GM23248 (cell line): ENCODE data around the gene ZNF536. TPM values are rescaled to one million over a fixed set of nuclear protein-coding genes. Genes with fewer than 3 reads are reported as not detected.

Experiments used
- DNase-seq: peaks from one replicate; pipeline ENCODE4 v3.0.0-alpha.2; 2015
- H2AFZ ChIP-seq: fragments of 200-600 bp; sonication (generic); 2 replicates; pipeline ENCODE4 v1.6.1; 2016; ENCODE audit warnings: antibody characterized with exemption
- H3F3A ChIP-seq: fragments of 200-600 bp; sonication (generic); 2 replicates; pipeline ENCODE4 v1.6.1; 2016; ENCODE audit warnings: mild to moderate bottlenecking, antibody characterized with exemption, mixed run types; ENCODE audit not compliant: insufficient read depth
- H3K27ac ChIP-seq: fragments of 200-600 bp; sonication (generic); 2 replicates; pipeline ENCODE4 v1.5.1; 2016; ENCODE audit warnings: mild to moderate bottlenecking
- H3K27me3 ChIP-seq: fragments of 200-600 bp; sonication (generic); replicated peaks from 2 replicates; pipeline ENCODE4 v1.6.1; 2016; ENCODE audit warnings: mild to moderate bottlenecking; ENCODE audit not compliant: insufficient read depth
- H3K36me3 ChIP-seq: fragments of 200-600 bp; sonication (generic); 2 replicates; pipeline ENCODE4 v1.6.1; 2016; ENCODE audit warnings: low read depth, mild to moderate bottlenecking
- H3K4me1 ChIP-seq: fragments of 200-600 bp; sonication (generic); 2 replicates; pipeline ENCODE4 v1.6.1; 2016; ENCODE audit warnings: mild to moderate bottlenecking; ENCODE audit not compliant: insufficient read depth
- H3K4me2 ChIP-seq: fragments of 200-600 bp; sonication (generic); one replicate; pipeline ENCODE4 v1.6.1; 2016; ENCODE audit warnings: mild to moderate bottlenecking; ENCODE audit not compliant: unreplicated experiment
- H3K4me3 ChIP-seq: fragments of 200-600 bp; sonication (generic); 2 replicates; pipeline ENCODE4 v1.5.1; 2016; ENCODE audit warnings: mild to moderate bottlenecking
- H3K79me2 ChIP-seq: fragments of 200-600 bp; sonication (generic); 2 replicates; pipeline ENCODE4 v1.6.1; 2016; ENCODE audit warnings: mild to moderate bottlenecking; ENCODE audit not compliant: insufficient read depth
- H3K9ac ChIP-seq: fragments of 200-600 bp; sonication (generic); 2 replicates; pipeline ENCODE4 v1.6.1; 2016; ENCODE audit warnings: mild to moderate bottlenecking
- H3K9me2 ChIP-seq: fragments of 200-600 bp; sonication (generic); 2 replicates; pipeline ENCODE4 v1.6.1; 2016; ENCODE audit warnings: mixed run types, mild to moderate bottlenecking, moderate library complexity; ENCODE audit not compliant: insufficient read depth
- H3K9me3 ChIP-seq: fragments of 200-600 bp; sonication (generic); one replicate; pipeline ENCODE4 v1.6.1; 2017; ENCODE audit warnings: low read depth
- H4K20me1 ChIP-seq: fragments of 200-600 bp; sonication (generic); 2 replicates; pipeline ENCODE4 v1.6.0; 2016; ENCODE audit not compliant: insufficient read depth
- EZH2 ChIP-seq: fragments of 200-600 bp; sonication (generic); IDR thresholded peaks from 2 replicates; pipeline ENCODE4 v1.6.1; 2018; ENCODE audit warnings: antibody characterized with exemption, mild to moderate bottlenecking; ENCODE audit not compliant: insufficient read depth, poor library complexity, severe bottlenecking
- EZH2phosphoT487 ChIP-seq: fragments of 200-600 bp; sonication (generic); IDR thresholded peaks from 2 replicates; pipeline ENCODE4 v1.6.1; 2018; ENCODE audit warnings: antibody characterized with exemption, moderate library complexity, mild to moderate bottlenecking, low read depth; ENCODE audit not compliant: insufficient read depth
- WGBS, 2 experiments: methylation state at CpG; one replicate each; pipeline ENCODE4 v1.1.6; 2015 to 2017; ENCODE audit warnings: low lambda C conversion rate in 2 of 2, low coverage in 1 of 2; ENCODE audit errors: missing lambda C conversion rate in 2 of 2; 5-methylcytosine and 5-hydroxymethylcytosine counted together
- in situ Hi-C: fragments of 300-500 bp; cut with MboI; formaldehyde crosslinking; loops from 2 replicates; pipeline ENCODE4 v1.15.0; 2020
- polyA plus RNA-seq: library from polyadenylated mRNA; unstranded; fragments of >200 nt; fragmentation: Nextera tagmentation; extraction: Ambion mirVana; gene quantifications from 2 replicates; pipeline ENCODE4 v1.2.1, GENCODE V29; 2016
- total RNA-seq: library from RNA; depleted of rRNA; stranded (reverse); fragments of >200 nt; shearing (Covaris generic); gene quantifications from 2 replicates; pipeline ENCODE4 v1.2.3, GENCODE V29; 2014

Gene ZNF536
- total and polyA plus RNA-seq, 2 experiments from 2014 or later: 0.35 to 0.43 TPM

- H3K9ac ChIP-seq: no peak overlapping the region
- TF ChIP-seq EZH2phosphoT487: no peak
- no peak for TF ChIP-seq EZH2
- H3F3A ChIP-seq: no peaks in the 10 kb centered on the region
- H3K27ac ChIP-seq: no peak overlapping the region
- DNase-seq: no peak
- no peaks in the 10 kb centered on the region for H3K9me3 ChIP-seq
- no peaks in the 10 kb centered on the region for H3K4me1 ChIP-seq
- no peak overlapping the region for H3K4me3 ChIP-seq
- no peaks in the 10 kb centered on the region for H3K9me2 ChIP-seq
- no peak overlapping the region for H3K4me2 ChIP-seq
- no peak overlapping the region for H2AFZ ChIP-seq
- no peaks in the 10 kb centered on the region for H3K79me2 ChIP-seq
- no peaks in the 10 kb centered on the region for H3K36me3 ChIP-seq
- no peaks in the 10 kb centered on the region for H3K27me3 ChIP-seq
- WGBS, 2 experiments: 77 to 87% methylated on average over 6 of the region's 6 CpGs
- in situ Hi-C loops: no loop called here
- H4K20me1 ChIP-seq: no peaks in the 10 kb centered on the region
Observed at GRCh38 chr19:30516111-30516510, 143.9 kb downstream of the ZNF536 start.

DNA sequence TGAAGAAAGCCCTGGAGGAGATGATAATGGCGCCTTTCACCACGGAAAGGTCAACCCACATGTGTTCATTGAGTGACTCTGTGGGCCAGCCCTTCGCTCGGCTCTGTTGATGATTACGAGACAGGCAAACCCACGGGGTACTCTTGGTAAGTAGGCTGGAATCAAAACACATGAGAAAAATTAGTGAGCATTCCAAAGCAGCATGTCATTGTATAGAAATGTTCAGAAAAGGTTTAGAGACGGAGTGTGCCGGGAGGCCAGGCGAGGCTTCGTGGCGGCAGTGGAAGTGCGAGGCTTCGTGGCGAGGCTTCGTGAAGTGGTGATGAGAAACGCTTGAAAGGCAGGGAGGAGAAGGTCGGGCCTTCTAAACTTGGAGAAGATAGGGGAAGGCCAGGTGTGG is 144.3 kb downstream of the ZNF536 start:
- DNase-seq: no peak
- H3K27me3 ChIP-seq: no peaks in the 10 kb centered on the region
- H3K9me3 ChIP-seq: no peaks in the 10 kb centered on the region
- H3K4me3 ChIP-seq: no peak overlapping the region
- TF ChIP-seq EZH2phosphoT487 (no peak), EZH2 (no peak)
- no peaks in the 10 kb centered on the region for H3K9me2 ChIP-seq
- H3K79me2 ChIP-seq: no peaks in the 10 kb centered on the region
- no peaks in the 10 kb centered on the region for H3K4me1 ChIP-seq
- H3F3A ChIP-seq: no peaks in the 10 kb centered on the region
- WGBS, 2 experiments: 67 to 68% methylated on average over 17 of the region's 17 CpGs
- H4K20me1 ChIP-seq: no peaks in the 10 kb centered on the region
- in situ Hi-C loops: no loop called here
- H2AFZ ChIP-seq: no peak overlapping the region
- no peak overlapping the region for H3K9ac ChIP-seq
- no peaks in the 10 kb centered on the region for H3K36me3 ChIP-seq
- no peak overlapping the region for H3K27ac ChIP-seq
- no peak overlapping the region for H3K4me2 ChIP-seq

GRCh38 chr19:30518965-30519606 is 146.9 kb downstream of the ZNF536 start:
- no peaks in the 10 kb centered on the region for H4K20me1 ChIP-seq
- in situ Hi-C loops: no loop called here
- H2AFZ ChIP-seq: no peak overlapping the region
- no peak for DNase-seq
- H3K9me3 ChIP-seq: no peaks in the 10 kb centered on the region
- H3F3A ChIP-seq: no peaks in the 10 kb centered on the region
- no peaks in the 10 kb centered on the region for H3K79me2 ChIP-seq
- H3K9me2 ChIP-seq: no peaks in the 10 kb centered on the region
- 77 to 81% methylated on average over 13 of the region's 13 CpGs for WGBS, 2 experiments
- TF ChIP-seq EZH2 (no peak), EZH2phosphoT487 (no peak)
- no peak overlapping the region for H3K4me3 ChIP-seq
- no peaks in the 10 kb centered on the region for H3K36me3 ChIP-seq
- H3K4me2 ChIP-seq: no peak overlapping the region
- no peak overlapping the region for H3K9ac ChIP-seq
- H3K27ac ChIP-seq: no peak overlapping the region
- no peaks in the 10 kb centered on the region for H3K27me3 ChIP-seq
- H3K4me1 ChIP-seq: no peaks in the 10 kb centered on the region

- no peaks in the 10 kb centered on the region for H3K9me2 ChIP-seq
- H3K4me1 ChIP-seq: no peaks in the 10 kb centered on the region
- H3K27me3 ChIP-seq: no peaks in the 10 kb centered on the region
- no peaks in the 10 kb centered on the region for H3K79me2 ChIP-seq
- H3K9me3 ChIP-seq: no peaks in the 10 kb centered on the region
- H4K20me1 ChIP-seq: no peaks in the 10 kb centered on the region
- no peaks in the 10 kb centered on the region for H3K36me3 ChIP-seq
- in situ Hi-C loops: no loop called here
- H3K4me3 ChIP-seq: no peak overlapping the region
- no peak overlapping the region for H3K9ac ChIP-seq
- no peak overlapping the region for H3K4me2 ChIP-seq
- H2AFZ ChIP-seq: no peak overlapping the region
- no peak for DNase-seq
- no peaks in the 10 kb centered on the region for H3F3A ChIP-seq
- TF ChIP-seq EZH2: no peak
- TF ChIP-seq EZH2phosphoT487: no peak
- 85 to 87% methylated on average over 3 of the region's 3 CpGs for WGBS, 2 experiments
- no peak overlapping the region for H3K27ac ChIP-seq
Observed at GRCh38 chr19:30519607-30520205, 147.5 kb downstream of the ZNF536 start.
